Tibial artery (tissue), 4 donors: Measurements from ENCODE around the gene YPEL4.

ENCODE experiments used
- DNase-seq, 2 donors: peaks; one replicate each; pipeline ENCODE4 v3.0.0-alpha.2; 2019
- H3K27ac ChIP-seq, 2 donors: fragments of 200-600 bp; sonication (generic) in 1 of 2; 1 replicate in 1 of 2; 2 replicates in 1 of 2; pipeline ENCODE4 v1.5.1; 2018 to 2019; ENCODE audit warnings: mild to moderate bottlenecking in 1 of 2
- H3K27me3 ChIP-seq, 2 donors: fragments of 200-600 bp; sonication (generic) in 1 of 2; one replicate each; pipeline versions ENCODE4 v1.5.1 to v1.6.0; 2016 to 2019
- H3K36me3 ChIP-seq, 3 donors: fragments of 200-600 bp; sonication (generic) in 2 of 3; one replicate each; pipeline ENCODE4 v1.5.1; 2016 to 2019; ENCODE audit warnings: mild to moderate bottlenecking in 2 of 3
- H3K4me1 ChIP-seq, 4 donors: fragments of 200-600 bp; sonication (generic) in 2 of 4; 1 replicate in 3 of 4; 2 replicates in 1 of 4; pipeline ENCODE4 v1.5.1; 2016 to 2019
- H3K4me3 ChIP-seq, 2 donors: fragments of 200-600 bp; sonication (generic) in 1 of 2; 1 replicate in 1 of 2; 2 replicates in 1 of 2; pipeline ENCODE4 v1.5.1; 2018 to 2019; ENCODE audit warnings: mild to moderate bottlenecking in 2 of 2
- H3K9me3 ChIP-seq, 3 donors: fragments of 200-600 bp; sonication (generic) in 1 of 3; one replicate each; pipeline ENCODE4 v1.5.1; 2016 to 2019
- CTCF ChIP-seq, 2 experiments: fragments of 200-600 bp in 1 of 2; fragments of 450-650 bp in 1 of 2; IDR thresholded peaks; one replicate each; pipeline ENCODE4 v1.5.1; 2017 to 2019; ENCODE audit warnings: antibody characterized with exemption in 2 of 2, mild to moderate bottlenecking in 1 of 2, moderate library complexity in 1 of 2
- intact Hi-C: fragments of 100-400 bp; cut with DNase I; formaldehyde crosslinking; loops from one replicate; pipeline ENCODE4 v1.15.0; 2023; ENCODE audit warnings: low total_unique reads

YPEL4 gene

GRCh38 chr11:57596266-57596885 is 53.3 kb downstream of the YPEL4 start:
- intact Hi-C loops, result loop anchor here (5.0 kb wide), 1 partner anchor 41 kb away; no protein-coding TSS in a partner anchor
- Histone ChIP-seq H3K27me3 (no peaks in the 10 kb centered on the region), H3K4me3 (no peak overlapping the region), H3K27ac (peak overlapping the region; percentile 97 to 98), H3K4me1 (peaks cover 0 to 28% (median 17%) of the 10 kb centered on the region in 4 donors), H3K9me3 (no peaks in the 10 kb centered on the region), H3K36me3 (peaks cover 6 to 13% (median 9%) of the 10 kb centered on the region in 3 donors)
- DNase-seq, result peak in 1 of 2 donors; percentile 39
- TF ChIP-seq CTCF (IDR thresholded peaks at IDR 0.05), result no peak
